ENCODE data around the gene EXOC8. TPM values are rescaled to one million over a fixed set of nuclear protein-coding genes. Genes with fewer than 3 reads are reported as not detected.
A peak's percentile ranks its signal among the peaks of the same experiment; 100 is the strongest.

Gene EXOC8
- total and polyA plus RNA-seq, 2 of the 8 experiments (the other 6 are each of a cell fraction or from before 2014, with no cell fraction given), result 2.0 to 9.8 TPM

GRCh38 chr1:231318015-231318355, 19.7 kb downstream of the EXOC8 start:
- Histone ChIP-seq H4K5ac (ENCODE audit: insufficient read length, low read depth, low read length) (no peak overlapping the region), H2BK12ac (ENCODE audit: low read depth, low read length) (no peak overlapping the region), H4K20me1 (replicated peaks in 1 of 2; ENCODE audit: control insufficient read depth in 1 of 2, insufficient read depth in 2 of 2, low read length in 2 of 2) (no peaks in the 10 kb centered on the region), H2BK15ac (ENCODE audit: low read length) (no peak overlapping the region), H2BK20ac (ENCODE audit: low read length) (no peak overlapping the region), H3K23ac (ENCODE audit: insufficient read length) (no peak overlapping the region), H2BK120ac (replicated peaks; ENCODE audit: low read depth, low read length) (no peak overlapping the region), H2AK5ac (ENCODE audit: low read depth, low read length) (no peak overlapping the region), H3K79me2 (ENCODE audit: control insufficient read depth in 1 of 2, insufficient read depth in 2 of 2, low read length in 2 of 2) (no peaks in the 10 kb centered on the region), H3K79me1 (ENCODE audit: low read depth, low read length) (no peaks in the 10 kb centered on the region), H3K14ac (ENCODE audit: insufficient read length) (no peak overlapping the region), H3K36me3 (ENCODE audit: control insufficient read depth in 2 of 4, insufficient read depth in 4 of 4, low read length in 3 of 4) (no peaks in the 10 kb centered on the region), H3K4ac (replicated peaks; ENCODE audit: insufficient read length, low read depth, low read length) (no peak overlapping the region), H3K23me2 (ENCODE audit: low read depth, low read length) (no peaks in the 10 kb centered on the region), H3K18ac (ENCODE audit: extremely low read depth, low read length) (no peak overlapping the region), H4K91ac (replicated peaks; ENCODE audit: insufficient read length, low read length) (no peak overlapping the region), H2AFZ (ENCODE audit: low read length) (no peak overlapping the region), H3K4me2 (ENCODE audit: insufficient read depth in 1 of 2, low read depth in 2 of 2, low read length in 2 of 2) (no peak overlapping the region), H3K4me1 (replicated peaks in 1 of 4; ENCODE audit: control insufficient read depth in 3 of 4, insufficient read depth in 4 of 4, low read length in 3 of 4) (no peaks in the 10 kb centered on the region), H3K56ac (replicated peaks; ENCODE audit: insufficient read length, low read depth, low read length) (no peak overlapping the region), H2BK5ac (ENCODE audit: low read depth, low read length) (no peak overlapping the region), H3K27me3 (replicated peaks in 1 of 4; ENCODE audit: control insufficient read depth in 3 of 4, extremely low read depth in 1 of 4, insufficient read depth in 3 of 4, low read length in 3 of 4) (no peaks in the 10 kb centered on the region), H3K27ac (ENCODE audit: low read depth, low read length) (no peak overlapping the region), H3K9ac (replicated peaks in 1 of 4; ENCODE audit: extremely low read depth in 1 of 4, low read depth in 3 of 4, low read length in 3 of 4) (no peak overlapping the region), H3K9me3 (ENCODE audit: insufficient read depth in 2 of 2, low read depth in 1 of 2, low read length in 1 of 2) (peaks cover 0 to 4% of the 10 kb centered on the region in 2 experiments; a peak in 1 of 4 replicates), H4K8ac (ENCODE audit: extremely low read depth, insufficient read depth, low read length) (peak overlapping the region; percentile 28; the same call in 1 of the 2 replicates), H3K4me3 (ENCODE audit: extremely low read depth in 1 of 4, insufficient read depth in 2 of 4, low read depth in 3 of 4, low read length in 4 of 4) (no peak overlapping the region)
- ChIA-PET POLR2A (ENCODE audit: partially characterized antibody) (interaction anchor here (0.9 to 2.3 kb wide), 2 partner anchors 9 to 18 kb away, joined by 3 to 7 read pairs; no protein-coding TSS in a partner anchor), CTCF (ENCODE audit: partially characterized antibody) (interaction anchor here (1.0 to 6.7 kb wide), 5 partner anchors 11 to 421 kb away, joined by 3 to 23 read pairs (median 4); no protein-coding TSS in a partner anchor)
- no peak for FAIRE-seq
- TF ChIP-seq CHD2 (IDR thresholded peaks at IDR 0.05; ENCODE audit: low read length) (no peak), NANOG (IDR thresholded peaks at IDR 0.05; ENCODE audit: insufficient read depth, low read depth, low read length, poor library complexity, severe bottlenecking) (no peak), CHD1 (IDR thresholded peaks at IDR 0.05; ENCODE audit: low read depth, low read length) (no peak)
- no peak for DNase-seq (ENCODE audit: low read depth in 1 of 2, low spot score in 2 of 2)
- 89% methylated on average over 15 of the region's 15 CpGs; no CpG with 5 or more reads in 1 of the 2 experiments for WGBS, 2 experiments (ENCODE audit: extremely low coverage in 1 of 2, insufficient coverage in 1 of 2, insufficient read length in 1 of 2, insufficient replicate concordance in 2 of 2, low coverage in 1 of 2, low lambda C conversion rate in 2 of 2, missing lambda C conversion rate in 1 of 2)
